ENCODE measurements around the gene ANXA6.

DNA sequence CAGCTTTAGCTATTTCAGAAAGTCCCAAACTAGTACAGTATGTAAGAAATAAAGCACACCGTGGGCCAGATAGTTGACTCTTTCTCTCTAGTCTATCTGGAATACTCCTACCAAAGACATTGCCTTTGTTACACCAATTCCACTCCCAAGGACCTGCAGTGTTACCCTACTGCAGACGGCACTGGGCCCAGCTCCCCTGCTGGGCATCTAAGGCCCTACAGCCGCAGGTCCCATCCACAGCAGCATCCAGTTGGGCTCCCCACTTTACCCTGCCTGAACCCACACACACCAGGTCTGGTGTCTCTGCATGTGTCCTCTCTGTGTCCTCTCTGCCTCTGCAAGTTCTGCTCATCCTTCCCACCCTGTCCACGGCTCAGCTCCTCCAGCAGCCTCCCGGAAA lies 99.3 kb downstream of the ANXA6 start:
- TF ChIP-seq POLR2A (IDR thresholded peaks at IDR 0.05), result no peak
- TF ChIP-seq, protein P1, sequence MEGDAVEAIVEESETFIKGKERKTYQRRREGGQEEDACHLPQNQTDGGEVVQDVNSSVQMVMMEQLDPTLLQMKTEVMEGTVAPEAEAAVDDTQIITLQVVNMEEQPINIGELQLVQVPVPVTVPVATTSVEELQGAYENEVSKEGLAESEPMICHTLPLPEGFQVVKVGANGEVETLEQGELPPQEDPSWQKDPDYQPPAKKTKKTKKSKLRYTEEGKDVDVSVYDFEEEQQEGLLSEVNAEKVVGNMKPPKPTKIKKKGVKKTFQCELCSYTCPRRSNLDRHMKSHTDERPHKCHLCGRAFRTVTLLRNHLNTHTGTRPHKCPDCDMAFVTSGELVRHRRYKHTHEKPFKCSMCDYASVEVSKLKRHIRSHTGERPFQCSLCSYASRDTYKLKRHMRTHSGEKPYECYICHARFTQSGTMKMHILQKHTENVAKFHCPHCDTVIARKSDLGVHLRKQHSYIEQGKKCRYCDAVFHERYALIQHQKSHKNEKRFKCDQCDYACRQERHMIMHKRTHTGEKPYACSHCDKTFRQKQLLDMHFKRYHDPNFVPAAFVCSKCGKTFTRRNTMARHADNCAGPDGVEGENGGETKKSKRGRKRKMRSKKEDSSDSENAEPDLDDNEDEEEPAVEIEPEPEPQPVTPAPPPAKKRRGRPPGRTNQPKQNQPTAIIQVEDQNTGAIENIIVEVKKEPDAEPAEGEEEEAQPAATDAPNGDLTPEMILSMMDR (IDR thresholded peaks at IDR 0.05 in 4 of 5, conservative IDR thresholded peaks at IDR 0.05 in 1 of 5), result peak in 1 of 5 experiments; percentile 19

Data from gastrocnemius medialis (tissue), 4 donors.